Retinal pigment epithelial cell (primary cell): ENCODE measurements around the gene DBH.

Source experiments
- DNase-seq: peaks from one replicate; pipeline ENCODE4 v3.0.0-alpha.2; 2010; ENCODE audit warnings: low read depth
- H3K4me3 ChIP-seq: 2 replicates; pipeline ENCODE4 v1.5.1; 2011; ENCODE audit warnings: mild to moderate bottlenecking, low read length, control low read depth, moderate library complexity
- TF ChIP-seq, protein P1 (sequence below): conservative IDR thresholded peaks from 2 replicates; pipeline ENCODE4 v1.5.1; 2011; ENCODE audit warnings: low read depth, low read length, control low read depth, inconsistent platforms

Gene DBH

DNA sequence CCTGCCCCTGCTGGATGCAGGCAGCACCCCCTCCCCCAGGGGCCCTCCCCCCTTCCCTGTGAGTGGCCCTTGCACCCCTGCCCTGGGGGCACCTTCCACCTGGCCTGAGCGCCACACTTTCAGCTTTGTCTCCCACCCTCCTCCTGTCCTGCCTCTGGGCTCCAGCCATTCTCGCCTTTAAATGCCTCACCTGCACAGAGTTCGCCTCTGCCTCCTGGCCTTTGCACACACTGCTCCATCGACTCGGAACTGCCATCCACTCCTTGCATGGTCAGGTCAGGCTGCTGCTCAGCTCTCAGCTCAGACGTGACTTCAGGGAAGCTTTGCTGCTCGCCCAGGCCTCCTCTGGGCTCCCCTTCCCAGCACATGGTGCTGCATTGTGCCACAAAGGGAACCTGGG, 37.2 kb upstream of the DBH start:
- TF ChIP-seq, protein P1, sequence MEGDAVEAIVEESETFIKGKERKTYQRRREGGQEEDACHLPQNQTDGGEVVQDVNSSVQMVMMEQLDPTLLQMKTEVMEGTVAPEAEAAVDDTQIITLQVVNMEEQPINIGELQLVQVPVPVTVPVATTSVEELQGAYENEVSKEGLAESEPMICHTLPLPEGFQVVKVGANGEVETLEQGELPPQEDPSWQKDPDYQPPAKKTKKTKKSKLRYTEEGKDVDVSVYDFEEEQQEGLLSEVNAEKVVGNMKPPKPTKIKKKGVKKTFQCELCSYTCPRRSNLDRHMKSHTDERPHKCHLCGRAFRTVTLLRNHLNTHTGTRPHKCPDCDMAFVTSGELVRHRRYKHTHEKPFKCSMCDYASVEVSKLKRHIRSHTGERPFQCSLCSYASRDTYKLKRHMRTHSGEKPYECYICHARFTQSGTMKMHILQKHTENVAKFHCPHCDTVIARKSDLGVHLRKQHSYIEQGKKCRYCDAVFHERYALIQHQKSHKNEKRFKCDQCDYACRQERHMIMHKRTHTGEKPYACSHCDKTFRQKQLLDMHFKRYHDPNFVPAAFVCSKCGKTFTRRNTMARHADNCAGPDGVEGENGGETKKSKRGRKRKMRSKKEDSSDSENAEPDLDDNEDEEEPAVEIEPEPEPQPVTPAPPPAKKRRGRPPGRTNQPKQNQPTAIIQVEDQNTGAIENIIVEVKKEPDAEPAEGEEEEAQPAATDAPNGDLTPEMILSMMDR = no peak
- no peak for DNase-seq

DNA sequence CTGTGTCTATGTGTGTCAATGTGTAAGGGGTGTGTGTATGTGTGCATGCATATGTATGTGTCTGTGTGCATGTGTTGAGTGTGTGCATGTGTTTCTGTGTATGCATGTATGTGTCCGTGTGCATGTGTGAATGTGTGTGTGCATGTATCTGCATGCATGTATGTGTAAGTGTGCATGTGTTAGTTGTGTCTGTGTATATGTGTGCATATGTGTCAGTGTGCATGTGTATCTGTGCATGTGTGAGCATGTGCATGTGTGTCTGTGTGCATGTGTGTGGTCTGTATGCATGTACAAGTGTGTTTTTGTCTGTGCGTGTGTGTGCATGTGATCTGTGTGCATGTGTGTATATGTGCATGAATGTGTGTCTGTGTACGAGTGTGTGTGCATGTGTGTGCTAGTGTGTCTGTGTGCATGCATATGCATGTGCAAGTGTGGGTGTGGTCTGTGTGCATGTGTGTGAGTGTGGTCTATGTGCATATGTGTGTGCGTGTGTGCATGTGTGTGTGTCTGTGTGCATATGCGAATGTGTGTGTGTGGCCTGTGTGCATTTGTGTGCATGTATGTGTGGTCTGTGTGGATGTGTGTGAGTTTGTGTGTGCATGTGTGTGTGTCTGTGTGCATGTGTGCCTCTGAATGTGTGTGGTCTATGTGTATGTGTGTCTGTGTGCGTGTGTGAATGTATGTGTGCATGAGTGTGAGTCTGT, 36.5 kb upstream of the DBH start:
- H3K4me3 ChIP-seq = no peak overlapping the region
- DNase-seq = no peak
- TF ChIP-seq, protein P1 = no peak

More for the DNA sequence above, 37.2 kb upstream of the DBH start:
- H3K4me3 ChIP-seq = no peak overlapping the region

DNA sequence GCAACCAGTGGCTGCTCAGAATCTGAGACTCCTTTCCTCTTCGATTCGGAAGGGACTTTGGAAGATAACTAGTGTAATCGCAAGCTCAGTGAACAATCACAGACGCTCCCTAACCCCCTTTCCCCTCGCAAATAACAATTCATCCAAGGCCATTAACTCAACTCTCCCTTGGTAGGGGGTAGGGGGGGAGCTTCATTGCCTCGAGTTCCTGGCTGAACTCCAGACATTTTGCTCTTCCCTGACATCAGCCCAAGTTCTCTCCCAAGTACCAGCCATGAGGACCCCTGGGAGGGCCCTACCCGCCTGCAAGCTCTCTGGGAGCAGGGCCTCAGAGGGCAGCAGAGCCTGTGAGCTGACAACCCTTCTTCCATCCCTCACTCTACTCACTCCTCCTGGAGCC, 35.4 kb upstream of the DBH start:
- TF ChIP-seq, protein P1 = no peak
- H3K4me3 ChIP-seq = no peak overlapping the region
- DNase-seq = no peak

- DNase-seq = no peak
- H3K4me3 ChIP-seq = no peak overlapping the region
- TF ChIP-seq, protein P1 = no peak
Measured at GRCh38 chr9:133601746-133602145, 34.4 kb upstream of the DBH start.

- DNase-seq = no peak
- H3K4me3 ChIP-seq = no peak overlapping the region
- TF ChIP-seq, protein P1 = no peak
Measured at GRCh38 chr9:133602277-133602676, 33.9 kb upstream of the DBH start.

- no peak for DNase-seq
- no peak overlapping the region for H3K4me3 ChIP-seq
- TF ChIP-seq, protein P1 = peak; percentile 13
Measured at GRCh38 chr9:133603135-133603927, 32.8 kb upstream of the DBH start.

GRCh38 chr9:133604214-133604613, 31.9 kb upstream of the DBH start:
- TF ChIP-seq, protein P1 = peak; percentile 2
- DNase-seq = no peak
- no peak overlapping the region for H3K4me3 ChIP-seq
